HepG2 (cell line): ENCODE data around the gene TRIM54. TPM values are rescaled to one million over a fixed set of nuclear protein-coding genes. Genes with fewer than 3 reads are reported as not detected.

ENCODE experiments used
- ATAC-seq: fragments of 200-7000 bp; cut with Tn5 transposase; 3 replicates; pipeline ENCODE4 v1.9.1; 2020; ENCODE audit warnings: mild to moderate bottlenecking, moderate library complexity
- BruUV-seq: library from RNA; stranded (reverse); fragments of 400-500 nt; replicated peaks from 2 replicates; lab custom pipeline; 2021; lab: Mats Ljungman, UMichigan
- CTCF ChIA-PET: fragments of 300-600 bp; formaldehyde crosslinking; extraction: SDS; loops from one replicate; lab custom pipeline; 2021; ENCODE audit warnings: low total read pairs, inconsistent platforms, low intra/inter-chr PET ratio; lab: Yijun Ruan, JAX
- POLR2A ChIA-PET: fragments of 350-600 bp; sonication (Branson Sonifier 250); formaldehyde crosslinking; loops from one replicate; lab custom pipeline; 2020; ENCODE audit warnings: antibody characterized with exemption, inconsistent platforms; lab: Yijun Ruan, JAX
- DNase-seq: peaks from one replicate; pipeline ENCODE4 v3.0.0-alpha.2; 2015; ENCODE audit warnings: low spot score
- FAIRE-seq: peaks from 3 replicates; lab custom pipeline; 2011; peaks lifted over from hg19 to GRCh38; lab: Jason Lieb, UNC
- H2AFZ ChIP-seq: one replicate; pipeline ENCODE4 v1.6.1; 2011; ENCODE audit warnings: low read length, inconsistent platforms
- H3K27ac ChIP-seq: fragments of 300-600 bp; 3 replicates; pipeline ENCODE4 v1.8.0; 2011; ENCODE audit warnings: mixed run types, mild to moderate bottlenecking, mixed read lengths, low read length, inconsistent platforms; ENCODE audit not compliant: insufficient read depth; ENCODE audit errors: extremely low read length
- H3K27me3 ChIP-seq, 2 experiments: fragments of 200-600 bp in 1 of 2; 2 replicates in 1 of 2; 3 replicates in 1 of 2; pipeline versions ENCODE4 v1.6.0 to v1.8.0; 2011; ENCODE audit warnings: low read length in 2 of 2, mild to moderate bottlenecking in 2 of 2, moderate library complexity in 2 of 2, inconsistent platforms in 1 of 2; ENCODE audit not compliant: insufficient read depth in 2 of 2, control insufficient read depth in 1 of 2
- H3K36me3 ChIP-seq, 2 experiments: fragments of 200-600 bp in 1 of 2; replicated peaks in 1 of 2; 2 replicates in 1 of 2; 3 replicates in 1 of 2; pipeline versions ENCODE4 v1.5.1 to v1.8.0; 2011; ENCODE audit warnings: low read length in 2 of 2, inconsistent platforms in 1 of 2; ENCODE audit not compliant: insufficient read depth in 2 of 2, control insufficient read depth in 1 of 2
- H3K4me1 ChIP-seq: 2 replicates; pipeline ENCODE4 v1.5.1; 2012; ENCODE audit warnings: low read length, inconsistent platforms; ENCODE audit not compliant: insufficient read depth
- H3K4me2 ChIP-seq: 2 replicates; pipeline ENCODE4 v1.6.0; 2011; ENCODE audit warnings: low read depth, low read length, inconsistent platforms
- H3K4me3 ChIP-seq, 3 experiments: fragments of 200-600 bp in 1 of 3; sonication (generic), shearing (Covaris generic) in 1 of 3; replicated peaks in 1 of 3; 2 replicates each; pipeline ENCODE4 v1.5.1; 2011 to 2016; ENCODE audit warnings: low read length in 3 of 3, inconsistent platforms in 2 of 3, low read depth in 2 of 3, mild to moderate bottlenecking in 2 of 3, control low read depth in 1 of 3, mixed read lengths in 1 of 3; ENCODE audit not compliant: insufficient read depth in 1 of 3
- H3K79me2 ChIP-seq: one replicate; pipeline ENCODE4 v1.6.1; 2011; ENCODE audit warnings: low read length, inconsistent platforms; ENCODE audit not compliant: insufficient read depth
- H3K9ac ChIP-seq: 2 replicates; pipeline ENCODE4 v1.6.0; 2011; ENCODE audit warnings: mild to moderate bottlenecking, low read depth, low read length, inconsistent platforms; ENCODE audit not compliant: insufficient read depth
- H3K9me3 ChIP-seq: 2 replicates; pipeline ENCODE4 v1.5.1; 2012; ENCODE audit warnings: mild to moderate bottlenecking, low read length
- H4K20me1 ChIP-seq: 2 replicates; pipeline ENCODE4 v1.6.0; 2011; ENCODE audit warnings: inconsistent platforms, mild to moderate bottlenecking, low read length, moderate library complexity; ENCODE audit not compliant: insufficient read depth
- GATA4 ChIP-seq: sonication (generic); IDR thresholded peaks from 2 replicates; pipeline ENCODE4 v1.6.1; 2016; ENCODE audit warnings: antibody characterized with exemption, low read depth, borderline replicate concordance
- GTF2F1 ChIP-seq: fragments of 150-350 bp; IDR thresholded peaks from 2 replicates; pipeline ENCODE4 v1.6.1; 2014; ENCODE audit warnings: low read length
- HES4 ChIP-seq: sonication (generic); formaldehyde crosslinking; IDR thresholded peaks from 2 replicates; pipeline ENCODE4 v1.9.0; 2021; ENCODE audit warnings: mild to moderate bottlenecking, missing genetic modification reagents, borderline replicate concordance
- MEF2D ChIP-seq: sonication (generic); formaldehyde crosslinking; IDR thresholded peaks from 2 replicates; pipeline ENCODE4 v1.5.1; 2020; ENCODE audit warnings: mild to moderate bottlenecking, missing genetic modification reagents
- NBN ChIP-seq: fragments of 450-650 bp; conservative IDR thresholded peaks from 2 replicates; pipeline ENCODE4 v1.6.1; 2017
- PCBP1 ChIP-seq: fragments of 200-400 bp; formaldehyde crosslinking; IDR thresholded peaks from 2 replicates; pipeline ENCODE4 v1.6.1; 2017; ENCODE audit warnings: mild to moderate bottlenecking, low read depth, low read length, borderline replicate concordance
- RBM22 ChIP-seq: fragments of 200-400 bp; formaldehyde crosslinking; optimal IDR thresholded peaks from 2 replicates; pipeline ENCODE3; 2017; ENCODE audit warnings: mild to moderate bottlenecking, low read length, moderate library complexity
- SP1 ChIP-seq, 2 experiments: fragments of 450-650 bp in 1 of 2; sonication (generic) in 1 of 2; formaldehyde crosslinking in 1 of 2; IDR thresholded peaks; 2 replicates each; pipeline versions ENCODE4 v1.4.0 to v1.6.1; 2016 to 2020; ENCODE audit warnings: missing genetic modification reagents in 1 of 2
- TBP ChIP-seq: sonication (generic); formaldehyde crosslinking; IDR thresholded peaks from 2 replicates; pipeline ENCODE4 v1.5.0; 2020; ENCODE audit warnings: missing genetic modification reagents
- ZNF24 ChIP-seq: fragments of 450-650 bp; IDR thresholded peaks from 2 replicates; pipeline ENCODE4 v1.6.1; 2017; ENCODE audit warnings: antibody characterized with exemption, mild to moderate bottlenecking
- ZNF280D ChIP-seq: sonication (generic); formaldehyde crosslinking; IDR thresholded peaks from 2 replicates; pipeline ENCODE4 v1.5.1; 2020; ENCODE audit warnings: mild to moderate bottlenecking, missing genetic modification reagents
- ZNF30 ChIP-seq: sonication (generic); formaldehyde crosslinking; IDR thresholded peaks from 2 replicates; pipeline ENCODE4 v1.5.0; 2020; ENCODE audit warnings: mild to moderate bottlenecking, missing genetic modification reagents
- ZNF572 ChIP-seq: sonication (generic); formaldehyde crosslinking; IDR thresholded peaks from 2 replicates; pipeline ENCODE4 v1.5.1; 2020; ENCODE audit warnings: mild to moderate bottlenecking, missing genetic modification reagents
- ZNF660 ChIP-seq: sonication (generic); formaldehyde crosslinking; IDR thresholded peaks from 2 replicates; pipeline ENCODE4 v1.5.1; 2020; ENCODE audit warnings: mild to moderate bottlenecking, low read depth, missing genetic modification reagents, borderline replicate concordance
- ZNF839 ChIP-seq: sonication (generic); formaldehyde crosslinking; IDR thresholded peaks from 2 replicates; pipeline ENCODE4 v1.4.0; 2020; ENCODE audit warnings: missing genetic modification reagents, mild to moderate bottlenecking, borderline replicate concordance
- WGBS: methylation state at CpG from one replicate; pipeline ENCODE4 v1.1.6; 2017; ENCODE audit warnings: low lambda C conversion rate; 5-methylcytosine and 5-hydroxymethylcytosine counted together
- in situ Hi-C: cut with HindIII; loops from 2 replicates; pipeline ENCODE4 v1.10.0; 2017; ENCODE audit warnings: low pct_unique_long_range_greater_than_20kb; ENCODE audit not compliant: extremely low pct_ligation_motif_present
- intact Hi-C: fragments of 100-400 bp; cut with micrococcal nuclease; formaldehyde crosslinking; loops from one replicate; pipeline ENCODE4 v1.10.0; 2022; ENCODE audit not compliant: unreplicated experiment
- polyA plus RNA-seq, 8 experiments: library from polyadenylated mRNA; depleted of rRNA in 3 of 8; stranded (reverse) in 7 of 8; unstranded in 1 of 8; fragments of >200 nt; fragmentation: Illumina TruSeq in 4 of 8; extraction: Trizol in 4 of 8; gene quantifications; 2 replicates each; pipeline versions ENCODE4 v1.2.1 to v1.2.3, GENCODE V29; 2011 to 2016; ENCODE audit warnings: low read depth in 4 of 8, missing spikeins in 1 of 8, mixed read lengths in 1 of 8; ENCODE audit not compliant: insufficient read depth in 1 of 8
- total RNA-seq, 5 experiments: library from RNA; depleted of rRNA; stranded (reverse); fragments of >200 nt; fragmentation: Illumina TruSeq; extraction: Trizol; gene quantifications; 2 replicates each; pipeline ENCODE4 v1.2.3, GENCODE V29; 2016; ENCODE audit warnings: low read depth in 1 of 5
- TF ChIP-seq, protein P1 (sequence below): IDR thresholded peaks from 2 replicates; pipeline ENCODE4 v1.6.1; 2012; ENCODE audit warnings: low read length, improper control_type of control experiment
- TF ChIP-seq, protein P2 (sequence below): sonication (generic); formaldehyde crosslinking; IDR thresholded peaks from 2 replicates; pipeline ENCODE4 v1.5.0; 2020; ENCODE audit warnings: mild to moderate bottlenecking, missing genetic modification reagents, borderline replicate concordance

Gene TRIM54
- total and polyA plus RNA-seq, 2 of the 13 experiments (the other 11 are each of a cell fraction or from before 2014, with no cell fraction given): 0.07 to 0.13 TPM

DNA sequence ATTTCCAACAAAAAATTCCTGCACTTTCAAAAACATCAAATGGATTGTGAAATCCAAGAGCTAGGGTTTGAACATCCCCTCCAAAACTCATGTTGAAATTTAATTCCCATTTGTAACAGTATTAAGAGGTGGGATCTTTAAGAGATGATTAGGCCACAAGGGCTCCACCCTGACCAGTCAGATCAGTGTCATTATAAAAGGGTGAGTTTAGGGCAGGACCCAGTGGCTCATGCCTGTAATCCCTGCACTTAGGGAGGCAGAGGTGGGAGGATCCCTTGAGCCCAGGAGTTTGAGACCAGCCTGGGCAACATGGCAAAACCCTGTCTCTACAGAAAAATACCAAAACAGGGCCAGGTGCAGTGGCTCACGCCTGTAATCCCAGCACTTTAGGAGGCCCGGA is 65.4 kb downstream of the TRIM54 start:
- CTCF ChIA-PET: no interaction called here
- WGBS: 97% methylated on average over 2 of the region's 2 CpGs
- no peak; the same call in 2 of the 3 replicates for ATAC-seq
- TF ChIP-seq, protein P1, sequence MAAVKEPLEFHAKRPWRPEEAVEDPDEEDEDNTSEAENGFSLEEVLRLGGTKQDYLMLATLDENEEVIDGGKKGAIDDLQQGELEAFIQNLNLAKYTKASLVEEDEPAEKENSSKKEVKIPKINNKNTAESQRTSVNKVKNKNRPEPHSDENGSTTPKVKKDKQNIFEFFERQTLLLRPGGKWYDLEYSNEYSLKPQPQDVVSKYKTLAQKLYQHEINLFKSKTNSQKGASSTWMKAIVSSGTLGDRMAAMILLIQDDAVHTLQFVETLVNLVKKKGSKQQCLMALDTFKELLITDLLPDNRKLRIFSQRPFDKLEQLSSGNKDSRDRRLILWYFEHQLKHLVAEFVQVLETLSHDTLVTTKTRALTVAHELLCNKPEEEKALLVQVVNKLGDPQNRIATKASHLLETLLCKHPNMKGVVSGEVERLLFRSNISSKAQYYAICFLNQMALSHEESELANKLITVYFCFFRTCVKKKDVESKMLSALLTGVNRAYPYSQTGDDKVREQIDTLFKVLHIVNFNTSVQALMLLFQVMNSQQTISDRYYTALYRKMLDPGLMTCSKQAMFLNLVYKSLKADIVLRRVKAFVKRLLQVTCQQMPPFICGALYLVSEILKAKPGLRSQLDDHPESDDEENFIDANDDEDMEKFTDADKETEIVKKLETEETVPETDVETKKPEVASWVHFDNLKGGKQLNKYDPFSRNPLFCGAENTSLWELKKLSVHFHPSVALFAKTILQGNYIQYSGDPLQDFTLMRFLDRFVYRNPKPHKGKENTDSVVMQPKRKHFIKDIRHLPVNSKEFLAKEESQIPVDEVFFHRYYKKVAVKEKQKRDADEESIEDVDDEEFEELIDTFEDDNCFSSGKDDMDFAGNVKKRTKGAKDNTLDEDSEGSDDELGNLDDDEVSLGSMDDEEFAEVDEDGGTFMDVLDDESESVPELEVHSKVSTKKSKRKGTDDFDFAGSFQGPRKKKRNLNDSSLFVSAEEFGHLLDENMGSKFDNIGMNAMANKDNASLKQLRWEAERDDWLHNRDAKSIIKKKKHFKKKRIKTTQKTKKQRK: no peak
- TF ChIP-seq MEF2D (CRISPR knock-in tag) (no peak), ZNF660 (CRISPR knock-in tag) (no peak), PCBP1 (no peak), HES4 (CRISPR knock-in tag) (no peak), SP1 (IDR thresholded peaks at IDR 0.05) (no peak), SP1 (CRISPR knock-in tag; IDR thresholded peaks at IDR 0.05) (no peak), ZNF572 (CRISPR knock-in tag) (no peak), NBN (no peak), ZNF839 (CRISPR knock-in tag) (no peak), GATA4 (no peak), TBP (no peak), ZNF24 (no peak), ZNF280D (no peak), RBM22 (no peak), ZNF30 (CRISPR knock-in tag) (no peak), GTF2F1 (no peak)
- TF ChIP-seq, protein P2, sequence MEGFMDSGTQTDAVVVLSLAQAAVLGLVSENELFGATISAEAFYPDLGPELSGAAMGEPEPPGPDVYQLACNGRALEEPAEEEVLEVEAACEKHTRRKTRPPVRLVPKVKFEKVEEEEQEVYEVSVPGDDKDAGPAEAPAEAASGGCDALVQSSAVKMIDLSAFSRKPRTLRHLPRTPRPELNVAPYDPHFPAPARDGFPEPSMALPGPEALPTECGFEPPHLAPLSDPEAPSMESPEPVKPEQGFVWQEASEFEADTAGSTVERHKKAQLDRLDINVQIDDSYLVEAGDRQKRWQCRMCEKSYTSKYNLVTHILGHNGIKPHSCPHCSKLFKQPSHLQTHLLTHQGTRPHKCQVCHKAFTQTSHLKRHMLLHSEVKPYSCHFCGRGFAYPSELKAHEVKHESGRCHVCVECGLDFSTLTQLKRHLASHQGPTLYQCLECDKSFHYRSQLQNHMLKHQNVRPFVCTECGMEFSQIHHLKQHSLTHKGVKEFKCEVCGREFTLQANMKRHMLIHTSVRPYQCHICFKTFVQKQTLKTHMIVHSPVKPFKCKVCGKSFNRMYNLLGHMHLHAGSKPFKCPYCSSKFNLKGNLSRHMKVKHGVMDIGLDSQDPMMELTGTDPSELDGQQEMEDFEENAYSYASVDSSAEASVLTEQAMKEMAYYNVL (CRISPR knock-in tag): no peak
- TF ChIP-seq, all 625 proteins: peak for 0
- H3K27me3 ChIP-seq: no peaks in the 10 kb centered on the region
- peaks cover 79% of the 10 kb centered on the region for H3K79me2 ChIP-seq
- H3K4me3 ChIP-seq: no peak overlapping the region
- intact Hi-C loops (no loop called here), in situ Hi-C loops (no loop called here)
- DNase-seq (no peak), FAIRE-seq (no peak)
- peaks cover 32% of the 10 kb centered on the region for H3K4me1 ChIP-seq
- no peaks in the 10 kb centered on the region for H3K9me3 ChIP-seq
- BruUV-seq: no TSS peak
- no peak overlapping the region for H3K9ac ChIP-seq
- H4K20me1 ChIP-seq: peaks cover 6% of the 10 kb centered on the region; the same call in 1 of the 2 replicates
- peaks cover 8 to 18% of the 10 kb centered on the region in 2 experiments; a peak in 4 of 5 replicates for H3K36me3 ChIP-seq
- POLR2A ChIA-PET: no interaction called here
- no peak overlapping the region for H3K27ac ChIP-seq
- no peak overlapping the region for H2AFZ ChIP-seq
- H3K4me2 ChIP-seq: no peak overlapping the region
